B cell (primary cell): ENCODE measurements around the gene FOXD1.

Experiments used
- EZH2 ChIP-seq: IDR thresholded peaks from 2 replicates; pipeline ENCODE4 v1.6.1; 2012; ENCODE audit warnings: borderline replicate concordance, low read depth, mild to moderate bottlenecking, moderate library complexity, low read length; ENCODE audit not compliant: insufficient read depth, poor library complexity, severe bottlenecking
- TF ChIP-seq, protein P1 (sequence below): fragments of 200-600 bp; IDR thresholded peaks from one replicate; pipeline ENCODE4 v1.8.0; 2022; ENCODE audit warnings: antibody characterized with exemption, mild to moderate bottlenecking

DNA sequence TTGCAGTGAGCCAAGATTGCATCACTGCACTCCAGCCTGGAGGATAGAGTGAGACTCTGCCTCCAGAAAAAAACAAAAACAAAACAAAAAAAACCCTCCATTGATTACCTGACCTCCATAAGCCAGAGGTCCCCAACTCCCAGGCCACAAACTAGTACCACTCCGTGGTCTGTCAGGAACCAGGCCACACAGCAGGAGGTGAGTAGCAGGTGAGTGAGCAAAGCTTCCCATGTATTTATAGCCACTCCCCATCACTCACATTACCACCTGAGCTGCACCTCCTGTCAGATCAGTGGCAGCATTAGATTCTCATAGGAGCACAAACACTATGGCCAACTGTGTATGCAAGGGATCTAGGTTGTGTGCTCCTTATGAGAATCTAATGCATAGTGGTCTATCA is 35.9 kb upstream of the FOXD1 start:
- TF ChIP-seq EZH2 = no peak
- TF ChIP-seq, protein P1, sequence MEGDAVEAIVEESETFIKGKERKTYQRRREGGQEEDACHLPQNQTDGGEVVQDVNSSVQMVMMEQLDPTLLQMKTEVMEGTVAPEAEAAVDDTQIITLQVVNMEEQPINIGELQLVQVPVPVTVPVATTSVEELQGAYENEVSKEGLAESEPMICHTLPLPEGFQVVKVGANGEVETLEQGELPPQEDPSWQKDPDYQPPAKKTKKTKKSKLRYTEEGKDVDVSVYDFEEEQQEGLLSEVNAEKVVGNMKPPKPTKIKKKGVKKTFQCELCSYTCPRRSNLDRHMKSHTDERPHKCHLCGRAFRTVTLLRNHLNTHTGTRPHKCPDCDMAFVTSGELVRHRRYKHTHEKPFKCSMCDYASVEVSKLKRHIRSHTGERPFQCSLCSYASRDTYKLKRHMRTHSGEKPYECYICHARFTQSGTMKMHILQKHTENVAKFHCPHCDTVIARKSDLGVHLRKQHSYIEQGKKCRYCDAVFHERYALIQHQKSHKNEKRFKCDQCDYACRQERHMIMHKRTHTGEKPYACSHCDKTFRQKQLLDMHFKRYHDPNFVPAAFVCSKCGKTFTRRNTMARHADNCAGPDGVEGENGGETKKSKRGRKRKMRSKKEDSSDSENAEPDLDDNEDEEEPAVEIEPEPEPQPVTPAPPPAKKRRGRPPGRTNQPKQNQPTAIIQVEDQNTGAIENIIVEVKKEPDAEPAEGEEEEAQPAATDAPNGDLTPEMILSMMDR = no peak
